Thyroid gland (tissue), 4 donors: Measurements from ENCODE around the gene HIP1.

ENCODE experiments used
- POLR2A ChIP-seq, 2 donors: fragments of 450-650 bp; IDR thresholded peaks; one replicate each; pipeline ENCODE4 v1.6.1; 2017; ENCODE audit warnings: antibody characterized with exemption in 2 of 2, mild to moderate bottlenecking in 2 of 2, moderate library complexity in 1 of 2
- TF ChIP-seq, protein P1 (sequence below), 6 experiments: fragments of 200-600 bp in 3 of 6; fragments of 450-650 bp in 3 of 6; sonication (generic) in 3 of 6; IDR thresholded peaks; one replicate each; pipeline ENCODE4 v1.5.1; 2016 to 2019; ENCODE audit warnings: antibody characterized with exemption in 6 of 6, mild to moderate bottlenecking in 2 of 6, inconsistent platforms in 1 of 6, moderate library complexity in 1 of 6

DNA sequence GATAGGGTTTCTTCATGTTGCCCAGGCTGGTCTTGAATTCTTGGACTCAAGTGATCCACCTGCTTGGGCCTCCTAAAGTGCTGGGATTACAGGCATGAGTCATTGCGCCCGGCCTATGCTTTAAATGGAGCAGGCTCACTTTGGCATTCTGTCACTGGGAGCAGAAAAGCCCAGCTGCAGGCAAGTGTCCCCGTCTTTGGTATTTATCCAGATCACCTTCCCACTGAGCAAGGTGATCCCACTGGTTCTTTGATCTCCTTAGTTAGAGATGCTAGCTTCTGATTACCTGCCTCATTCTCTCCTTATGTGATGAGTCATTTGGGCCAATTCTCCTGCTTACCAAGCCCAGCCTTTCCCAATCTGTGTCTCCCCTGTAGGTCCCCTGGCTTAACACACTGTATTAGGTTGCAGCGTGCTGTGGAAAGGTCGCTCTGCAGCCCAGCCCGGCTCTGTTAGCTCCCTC is 207.4 kb downstream of the HIP1 start:
- TF ChIP-seq, protein P1, sequence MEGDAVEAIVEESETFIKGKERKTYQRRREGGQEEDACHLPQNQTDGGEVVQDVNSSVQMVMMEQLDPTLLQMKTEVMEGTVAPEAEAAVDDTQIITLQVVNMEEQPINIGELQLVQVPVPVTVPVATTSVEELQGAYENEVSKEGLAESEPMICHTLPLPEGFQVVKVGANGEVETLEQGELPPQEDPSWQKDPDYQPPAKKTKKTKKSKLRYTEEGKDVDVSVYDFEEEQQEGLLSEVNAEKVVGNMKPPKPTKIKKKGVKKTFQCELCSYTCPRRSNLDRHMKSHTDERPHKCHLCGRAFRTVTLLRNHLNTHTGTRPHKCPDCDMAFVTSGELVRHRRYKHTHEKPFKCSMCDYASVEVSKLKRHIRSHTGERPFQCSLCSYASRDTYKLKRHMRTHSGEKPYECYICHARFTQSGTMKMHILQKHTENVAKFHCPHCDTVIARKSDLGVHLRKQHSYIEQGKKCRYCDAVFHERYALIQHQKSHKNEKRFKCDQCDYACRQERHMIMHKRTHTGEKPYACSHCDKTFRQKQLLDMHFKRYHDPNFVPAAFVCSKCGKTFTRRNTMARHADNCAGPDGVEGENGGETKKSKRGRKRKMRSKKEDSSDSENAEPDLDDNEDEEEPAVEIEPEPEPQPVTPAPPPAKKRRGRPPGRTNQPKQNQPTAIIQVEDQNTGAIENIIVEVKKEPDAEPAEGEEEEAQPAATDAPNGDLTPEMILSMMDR (IDR thresholded peaks at IDR 0.05): no peak
- no peak for TF ChIP-seq POLR2A (IDR thresholded peaks at IDR 0.05)
